Left hindlimb (tissue), 1 donor: ENCODE measurements around the gene GRAMD4.
"Not testable (repeated sequence)": the region's sequence is repeated elsewhere in the genome, so short reads cannot be mapped to it uniquely, and the experiment has no call there.

Experiments used
- DNase-seq: peaks from one replicate; pipeline ENCODE4 v3.0.0-alpha.2; 2018

Gene GRAMD4

GRCh38 chr22:46638601-46639431, 18.6 kb downstream of the GRAMD4 start:
- no peak for DNase-seq

DNA sequence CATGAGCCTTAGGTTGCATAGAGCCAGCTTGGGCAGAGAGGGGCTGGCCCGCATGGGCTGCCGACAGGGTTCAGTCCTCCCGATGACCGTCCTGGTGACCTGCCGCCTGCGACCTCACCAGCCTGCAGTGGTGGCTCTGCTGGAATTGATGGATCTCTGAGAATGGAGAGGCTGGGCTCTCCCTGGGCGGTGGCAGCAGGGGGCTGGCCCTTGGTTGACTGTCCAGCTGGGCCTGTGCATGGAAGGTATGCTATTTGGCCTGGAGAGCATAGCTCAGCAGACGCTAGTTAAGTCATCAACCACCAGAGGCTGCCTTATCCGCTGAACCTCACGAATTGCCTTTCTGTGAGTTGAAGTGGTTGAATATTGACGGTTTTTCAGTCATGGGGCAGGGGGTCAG, 19.7 kb downstream of the GRAMD4 start:
- no peak for DNase-seq

DNA sequence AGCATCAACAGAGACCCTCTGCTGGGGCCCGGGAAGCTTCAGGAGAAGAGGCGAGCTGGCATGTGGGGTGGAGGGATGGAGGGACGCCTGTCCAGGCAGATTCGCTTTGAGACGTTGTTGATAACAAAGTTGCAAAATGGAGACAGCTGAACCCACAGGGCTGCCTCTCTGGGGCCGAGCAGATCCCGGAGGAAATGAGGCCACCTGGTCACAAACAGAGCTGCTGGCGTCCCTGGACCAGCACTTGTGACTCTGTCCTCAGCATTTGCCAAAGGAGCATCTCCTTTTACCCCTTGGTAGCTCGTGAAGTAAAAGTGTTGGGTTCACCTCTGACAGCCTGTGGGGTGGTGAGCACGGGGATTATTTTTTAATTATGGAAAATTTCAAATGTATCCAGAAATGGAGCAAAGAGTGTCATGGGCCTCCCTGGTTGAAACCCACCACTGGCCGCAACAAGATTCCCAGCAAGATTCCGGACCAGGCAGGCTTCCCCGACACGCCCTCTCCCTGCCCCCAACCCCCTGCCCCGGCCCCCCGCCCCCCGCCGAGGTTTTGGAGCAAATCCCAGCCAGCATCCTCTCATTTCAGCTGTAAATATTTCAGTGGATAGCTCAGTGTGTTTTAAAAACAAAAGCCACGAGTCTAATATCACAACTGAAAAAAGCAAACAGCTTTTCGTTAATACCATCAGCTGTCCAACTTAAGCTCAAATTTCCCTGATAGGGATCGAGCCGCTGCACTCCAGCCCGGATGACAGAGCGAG, 20.3 kb downstream of the GRAMD4 start:
- DNase-seq: no peak

DNA sequence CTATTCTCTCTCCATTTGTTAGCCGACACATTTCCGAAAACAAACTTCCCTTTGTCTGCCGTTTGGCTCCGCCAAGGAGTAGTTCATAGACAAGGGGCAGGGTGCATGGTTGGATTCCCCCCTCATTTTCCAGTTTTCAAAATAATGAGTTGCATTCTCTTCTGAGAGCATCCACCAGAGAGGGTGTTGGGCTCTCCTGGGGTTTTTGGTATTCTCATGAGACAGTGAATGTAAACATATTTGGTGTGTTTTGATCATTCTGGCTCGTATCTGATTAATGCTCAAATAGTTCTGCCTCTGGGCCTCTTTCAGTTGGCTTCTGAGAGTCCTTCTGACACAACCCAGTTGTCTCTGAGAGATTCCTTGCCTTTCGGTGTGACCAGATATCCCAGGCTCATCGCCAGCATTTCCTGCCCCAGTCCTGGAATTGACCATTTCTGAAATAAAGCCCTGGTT, 21.7 kb downstream of the GRAMD4 start:
- DNase-seq: no peak

GRCh38 chr22:46642840-46643480, 22.8 kb downstream of the GRAMD4 start:
- not testable (repeated sequence) for DNase-seq

DNA sequence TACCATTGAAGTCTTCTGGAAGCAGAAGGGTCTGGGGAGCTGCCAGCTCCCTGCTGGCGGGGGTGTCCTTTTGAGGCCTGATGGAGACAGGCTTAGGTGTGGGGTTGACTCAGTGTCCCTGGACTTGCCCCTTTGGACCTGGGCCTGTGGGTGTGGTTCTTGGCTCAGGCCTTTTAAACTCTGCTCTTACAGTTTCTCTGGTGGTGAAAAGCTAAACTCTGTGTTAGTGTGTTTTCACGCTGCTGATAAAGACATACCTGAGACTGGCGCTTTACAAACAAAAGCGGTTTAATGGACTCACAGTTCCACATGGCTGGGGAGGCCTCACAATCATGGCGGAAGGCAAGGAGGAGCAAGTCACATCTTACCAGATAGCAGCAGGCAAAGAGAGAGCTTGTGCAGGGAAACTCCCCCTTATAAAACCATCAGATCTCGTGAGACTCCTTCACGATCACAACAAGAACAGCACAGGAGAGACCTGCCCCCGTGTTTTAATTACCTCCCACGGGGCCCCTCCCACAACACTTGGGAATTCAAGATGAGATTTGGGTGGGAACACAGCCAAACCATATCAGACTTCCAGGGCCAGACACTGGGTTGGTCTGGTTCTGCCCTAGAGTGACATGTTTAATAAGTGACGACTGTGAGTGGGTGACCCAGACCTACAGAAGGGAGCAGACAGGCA, 26.5 kb downstream of the GRAMD4 start:
- DNase-seq: no peak

DNA sequence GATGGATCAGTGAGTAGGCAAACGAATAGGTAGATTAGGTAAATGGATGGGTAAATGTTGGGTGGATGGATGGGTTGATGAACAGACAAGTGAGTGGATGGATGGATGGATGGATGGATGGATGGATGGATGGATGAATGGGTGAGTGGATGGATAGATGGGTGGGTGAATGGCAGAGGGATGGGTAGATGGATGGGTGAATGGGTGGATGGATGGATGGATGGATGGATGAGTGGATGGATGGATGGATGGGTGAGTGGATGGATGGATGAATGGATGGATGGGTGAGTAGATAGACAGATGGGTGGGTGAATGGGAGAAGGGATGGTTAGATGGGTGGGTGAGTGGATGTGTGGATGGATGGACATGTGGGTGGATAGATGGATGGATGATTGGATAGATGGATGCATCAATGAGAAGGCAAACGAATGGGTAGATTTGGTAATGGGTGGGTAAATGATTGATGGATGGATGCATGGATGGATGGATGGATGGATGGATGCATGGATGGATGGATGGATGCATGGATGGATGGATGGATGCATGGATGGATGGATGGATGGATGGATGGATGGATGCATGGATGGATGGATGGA, 28.1 kb downstream of the GRAMD4 start:
- DNase-seq: not testable (repeated sequence)

DNA sequence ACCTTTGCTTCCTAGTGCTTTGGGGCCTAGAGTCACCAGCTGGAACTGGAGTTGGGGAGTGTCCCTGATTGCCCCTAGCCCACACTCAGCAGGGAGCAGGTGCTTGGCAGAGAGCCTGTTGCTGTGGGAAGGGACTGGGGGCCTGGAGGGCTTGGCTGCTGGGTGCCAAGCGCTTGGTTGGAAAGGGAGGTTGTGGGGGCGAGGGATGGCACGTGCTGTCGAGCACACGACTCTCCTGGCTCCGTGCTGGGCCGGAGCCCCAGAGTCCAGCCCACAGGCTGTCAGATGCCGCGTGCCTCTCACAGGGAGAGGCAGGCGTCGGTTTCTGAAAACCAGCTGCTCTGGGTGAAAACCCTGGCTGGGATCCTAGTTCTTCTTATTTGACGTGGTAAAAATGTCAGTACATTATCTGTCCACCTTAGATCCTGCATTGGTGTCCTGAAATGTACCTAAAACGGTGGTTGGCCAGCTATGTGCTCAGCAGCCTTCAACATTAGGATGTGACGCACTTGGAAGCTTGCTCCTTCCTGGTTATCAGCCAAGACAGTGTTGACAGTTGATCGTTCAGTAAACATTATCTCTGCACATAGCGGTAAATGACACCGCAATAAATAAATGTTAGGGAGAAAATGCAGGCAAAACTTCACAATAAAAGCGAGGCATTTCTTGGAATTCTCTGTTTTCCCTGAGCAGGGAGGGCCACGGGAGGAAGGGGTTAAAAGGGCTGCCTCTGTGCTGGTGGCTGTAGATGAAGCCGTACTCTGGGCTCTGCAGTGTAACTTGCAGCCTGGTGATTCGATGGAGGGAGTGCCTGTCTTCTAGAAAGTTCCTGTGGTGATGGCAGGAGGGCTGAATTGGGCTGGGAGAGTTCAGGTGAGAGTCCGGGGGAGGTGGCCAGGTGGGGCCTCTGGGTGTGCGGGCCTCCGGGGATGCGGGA, 29.2 kb downstream of the GRAMD4 start:
- peak; percentile 59 for DNase-seq

GRCh38 chr22:46650078-46650810, 30.1 kb downstream of the GRAMD4 start:
- no peak for DNase-seq

- DNase-seq: no peak
These were observed 31.1 kb downstream of the GRAMD4 start for GRCh38 chr22:46651316-46651715.

GRCh38 chr22:46652081-46652846, 32.1 kb downstream of the GRAMD4 start:
- DNase-seq: no peak

DNA sequence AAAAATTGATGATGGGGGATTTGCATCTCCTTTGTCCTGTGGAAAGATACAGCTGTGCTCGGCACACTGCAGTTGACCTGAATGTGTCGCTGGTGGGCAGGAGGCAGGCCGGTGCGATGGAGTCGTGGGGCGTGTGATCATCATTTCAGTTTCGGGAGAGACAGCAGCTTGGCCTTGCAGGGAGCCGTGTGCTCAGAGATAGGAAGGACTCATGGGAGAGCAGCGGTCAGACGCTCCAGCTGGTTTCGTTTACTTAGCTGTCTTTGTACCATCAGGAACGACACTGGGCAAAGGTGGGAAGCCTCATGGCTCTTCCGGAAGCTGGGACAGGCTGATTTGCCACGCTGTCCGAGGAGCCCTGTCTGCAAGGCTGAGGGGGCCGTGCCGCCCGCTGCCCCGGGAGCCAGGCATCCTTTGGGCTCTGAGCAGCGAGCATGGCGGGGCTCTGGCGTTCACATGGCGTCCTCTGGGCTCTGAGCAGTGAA, 32.7 kb downstream of the GRAMD4 start:
- no peak for DNase-seq

DNA sequence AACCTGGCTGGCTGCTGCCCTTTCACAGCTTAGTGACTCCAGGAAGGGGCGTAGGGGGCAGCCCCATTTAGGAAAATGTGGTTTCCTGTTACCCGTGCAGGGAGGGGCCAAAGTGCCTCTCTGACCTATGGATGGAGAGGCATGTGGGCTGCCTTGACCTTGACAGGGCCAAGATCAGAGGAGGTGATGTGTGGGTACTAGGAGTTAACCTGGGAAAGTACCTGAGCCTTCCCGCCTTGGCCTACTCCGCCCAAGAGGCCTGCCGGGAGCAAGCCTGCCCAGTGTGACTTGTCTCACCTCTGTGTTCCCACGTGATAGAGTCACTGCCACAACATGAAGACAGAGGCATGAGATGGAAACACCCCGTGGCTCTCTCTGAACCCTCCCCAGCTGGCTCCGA, 33.4 kb downstream of the GRAMD4 start:
- no peak for DNase-seq

DNA sequence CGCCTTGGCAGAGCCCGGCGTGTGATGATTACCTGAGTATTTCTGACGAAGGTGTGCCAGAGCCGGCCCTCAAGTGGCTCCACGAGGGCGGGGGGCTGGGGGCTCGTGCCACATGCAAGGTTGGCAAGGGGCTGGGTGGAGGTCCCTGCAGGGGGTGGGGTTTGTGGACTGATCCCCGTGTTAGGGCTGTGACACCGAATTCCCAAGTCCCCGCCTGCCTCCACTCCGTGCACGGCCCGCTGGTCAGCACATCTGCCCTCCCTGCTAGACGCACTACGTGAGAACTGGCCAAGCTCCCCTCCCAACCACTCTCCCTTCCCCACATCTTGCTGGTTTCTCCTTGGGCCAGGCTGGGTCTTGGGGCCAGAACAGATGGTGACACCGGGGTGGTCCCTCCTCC, 34.2 kb downstream of the GRAMD4 start:
- DNase-seq: no peak

DNA sequence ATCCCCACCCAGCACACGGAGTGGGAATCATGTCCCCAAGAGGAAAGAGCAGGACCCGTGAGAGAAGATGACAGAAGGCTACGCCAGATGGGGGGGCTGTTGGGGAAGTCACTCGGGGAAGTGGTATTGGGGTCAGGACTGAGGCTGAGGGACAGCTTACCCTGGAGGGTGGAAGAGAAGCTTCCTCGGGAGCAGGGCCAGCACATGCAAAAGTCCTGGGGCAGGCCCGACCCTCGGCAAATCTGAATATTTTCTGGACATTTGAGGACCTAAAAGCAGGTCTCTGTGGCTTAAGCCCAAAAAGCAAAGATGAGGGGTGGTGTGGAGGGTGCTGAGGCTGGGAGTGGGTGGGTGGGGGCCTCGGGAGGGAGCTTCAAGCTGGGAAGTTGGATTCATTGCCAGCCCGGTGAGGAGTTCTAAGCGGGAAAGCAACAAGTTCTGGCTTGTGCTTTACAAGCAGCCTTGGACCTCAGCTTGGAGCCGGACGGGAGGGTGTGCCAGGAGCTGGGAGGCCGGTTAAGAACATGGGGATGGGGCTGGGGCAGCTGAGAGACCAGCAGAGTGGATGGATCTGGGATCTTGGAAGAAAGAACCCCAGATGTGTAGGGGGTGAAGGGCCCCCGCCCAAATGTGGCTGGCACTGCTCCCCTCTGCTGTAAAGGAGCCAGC, 34.9 kb downstream of the GRAMD4 start:
- no peak for DNase-seq

DNA sequence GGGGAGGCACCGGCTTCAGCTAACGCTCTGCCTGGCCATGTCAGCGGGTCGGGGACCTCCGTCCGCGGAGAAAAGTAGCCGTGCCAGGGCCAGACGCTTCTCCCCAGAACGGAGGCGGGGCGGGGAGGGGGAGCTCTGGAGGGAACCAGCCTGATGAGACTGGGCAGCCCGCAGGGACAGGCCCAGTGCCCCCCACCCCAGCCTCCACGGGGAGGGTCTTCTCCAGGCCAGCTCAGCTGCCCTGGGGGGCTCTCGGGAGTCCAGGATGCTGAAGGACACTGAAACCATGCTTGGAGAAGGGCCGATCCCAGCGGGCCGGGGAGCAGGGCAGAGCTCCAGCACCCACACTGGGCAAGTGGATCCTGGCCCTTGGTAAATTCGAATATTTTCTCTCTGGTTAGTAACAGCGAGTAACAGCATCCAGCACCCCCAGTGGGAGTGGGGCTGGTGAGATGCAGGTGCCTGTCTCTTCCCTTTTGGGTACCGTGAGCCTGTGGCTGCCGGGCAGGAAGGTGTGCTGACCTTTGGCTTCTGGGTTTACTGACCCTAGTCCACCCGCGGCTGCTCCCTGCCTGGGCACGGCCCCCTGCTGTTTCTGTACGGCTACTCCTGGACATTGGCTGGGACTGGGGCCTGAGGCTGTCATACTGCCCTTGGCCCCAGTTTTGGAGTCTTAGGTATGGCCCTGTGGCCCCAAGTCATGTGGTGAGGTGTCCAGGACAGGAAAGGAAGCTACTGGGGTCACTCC, 35.8 kb downstream of the GRAMD4 start:
- DNase-seq: no peak

GRCh38 chr22:46656856-46657654, 36.9 kb downstream of the GRAMD4 start:
- no peak for DNase-seq

DNA sequence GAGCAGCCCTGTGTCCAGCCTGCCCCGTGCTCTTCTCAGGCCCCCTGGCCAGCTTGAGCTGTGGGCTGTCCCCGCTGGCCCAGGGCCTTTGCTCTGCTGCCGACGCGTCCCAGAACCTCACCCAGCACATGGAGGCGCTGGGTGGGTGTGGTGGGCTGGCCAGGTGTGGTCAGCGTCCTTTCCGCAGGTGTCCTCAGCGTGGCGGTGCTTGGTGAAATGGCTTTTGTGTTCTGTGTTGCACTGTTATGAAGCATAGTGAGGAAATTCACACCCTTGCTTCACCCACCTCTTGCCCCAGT, 37.4 kb downstream of the GRAMD4 start:
- no peak for DNase-seq
